WERI-Rb-1 (cell line): ENCODE measurements around the gene CDH9.

Source experiments
- DNase-seq: peaks from one replicate; pipeline ENCODE4 v3.0.0-alpha.2; 2020
- H3K27ac ChIP-seq: fragments of 250-450 bp; sonication (Bioruptor Pico); 2 replicates; pipeline ENCODE4 v1.5.1; 2020; ENCODE audit warnings: mild to moderate bottlenecking, moderate library complexity
- H3K27me3 ChIP-seq: fragments of 250-450 bp; sonication (Bioruptor Pico); 2 replicates; pipeline ENCODE4 v1.5.1; 2021; ENCODE audit warnings: mild to moderate bottlenecking, low read depth, moderate library complexity; ENCODE audit not compliant: insufficient read depth, severe bottlenecking
- H3K36me3 ChIP-seq: fragments of 250-450 bp; sonication (Bioruptor Pico); 2 replicates; pipeline ENCODE4 v1.5.1; 2020; ENCODE audit warnings: mild to moderate bottlenecking, moderate library complexity
- H3K4me3 ChIP-seq: 2 replicates; pipeline ENCODE4 v1.5.1; 2011; ENCODE audit warnings: low read depth, mild to moderate bottlenecking, control low read depth, low read length
- H3K9me3 ChIP-seq: fragments of 250-450 bp; sonication (Bioruptor Pico); 2 replicates; pipeline ENCODE4 v1.5.1; 2021; ENCODE audit warnings: mild to moderate bottlenecking, moderate library complexity; ENCODE audit not compliant: severe bottlenecking
- TF ChIP-seq, protein P1 (sequence below): IDR thresholded peaks from 2 replicates; pipeline ENCODE4 v1.5.1; 2011; ENCODE audit warnings: low read depth, mild to moderate bottlenecking, control low read depth, inconsistent platforms, low read length

Gene CDH9

DNA sequence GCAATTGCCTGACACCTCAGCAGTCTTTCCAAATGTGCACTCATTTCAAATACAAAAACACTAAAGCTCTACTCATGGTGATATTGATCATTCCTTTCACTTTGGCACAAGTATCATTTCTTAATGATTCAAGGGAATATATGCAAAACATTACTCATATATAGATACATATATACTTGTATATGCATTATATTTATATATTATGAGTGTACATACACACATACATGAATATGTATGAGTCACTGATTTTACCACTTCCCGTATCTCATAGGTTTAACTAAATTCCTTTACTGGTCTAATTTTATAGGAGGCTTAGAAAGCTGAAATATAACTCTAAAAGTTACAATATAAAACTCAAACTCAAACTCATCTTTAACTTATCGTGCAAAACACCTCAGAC lies 156.5 kb downstream of the CDH9 start:
- no peaks in the 10 kb centered on the region for H3K9me3 ChIP-seq
- no peaks in the 10 kb centered on the region for H3K27me3 ChIP-seq
- no peak overlapping the region for H3K27ac ChIP-seq
- DNase-seq = no peak
- H3K36me3 ChIP-seq = no peaks in the 10 kb centered on the region
- H3K4me3 ChIP-seq = no peak overlapping the region
- TF ChIP-seq, protein P1, sequence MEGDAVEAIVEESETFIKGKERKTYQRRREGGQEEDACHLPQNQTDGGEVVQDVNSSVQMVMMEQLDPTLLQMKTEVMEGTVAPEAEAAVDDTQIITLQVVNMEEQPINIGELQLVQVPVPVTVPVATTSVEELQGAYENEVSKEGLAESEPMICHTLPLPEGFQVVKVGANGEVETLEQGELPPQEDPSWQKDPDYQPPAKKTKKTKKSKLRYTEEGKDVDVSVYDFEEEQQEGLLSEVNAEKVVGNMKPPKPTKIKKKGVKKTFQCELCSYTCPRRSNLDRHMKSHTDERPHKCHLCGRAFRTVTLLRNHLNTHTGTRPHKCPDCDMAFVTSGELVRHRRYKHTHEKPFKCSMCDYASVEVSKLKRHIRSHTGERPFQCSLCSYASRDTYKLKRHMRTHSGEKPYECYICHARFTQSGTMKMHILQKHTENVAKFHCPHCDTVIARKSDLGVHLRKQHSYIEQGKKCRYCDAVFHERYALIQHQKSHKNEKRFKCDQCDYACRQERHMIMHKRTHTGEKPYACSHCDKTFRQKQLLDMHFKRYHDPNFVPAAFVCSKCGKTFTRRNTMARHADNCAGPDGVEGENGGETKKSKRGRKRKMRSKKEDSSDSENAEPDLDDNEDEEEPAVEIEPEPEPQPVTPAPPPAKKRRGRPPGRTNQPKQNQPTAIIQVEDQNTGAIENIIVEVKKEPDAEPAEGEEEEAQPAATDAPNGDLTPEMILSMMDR = no peak

DNA sequence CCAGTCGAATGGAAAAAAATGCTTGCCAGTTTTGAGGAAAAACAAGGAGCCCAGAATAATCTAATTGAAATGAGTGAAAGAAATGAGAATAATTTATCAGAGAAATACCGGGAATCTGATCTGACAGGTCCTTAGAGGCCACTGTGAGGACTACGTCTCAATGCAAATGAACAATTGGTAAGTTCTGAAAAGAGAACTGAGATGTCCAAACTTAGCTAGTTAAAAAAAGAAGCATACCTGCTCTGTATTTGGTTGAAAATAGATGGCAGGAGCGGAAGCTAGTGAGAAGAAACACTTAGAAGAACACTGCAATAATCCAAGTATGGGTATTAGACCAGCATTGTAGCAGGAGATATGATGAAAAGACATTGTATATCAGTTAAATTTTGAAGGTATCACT lies 161.2 kb downstream of the CDH9 start:
- H3K4me3 ChIP-seq = no peak overlapping the region
- DNase-seq = no peak
- H3K36me3 ChIP-seq = no peaks in the 10 kb centered on the region
- H3K27me3 ChIP-seq = no peaks in the 10 kb centered on the region
- TF ChIP-seq, protein P1 = no peak
- H3K9me3 ChIP-seq = no peaks in the 10 kb centered on the region
- no peak overlapping the region for H3K27ac ChIP-seq

DNA sequence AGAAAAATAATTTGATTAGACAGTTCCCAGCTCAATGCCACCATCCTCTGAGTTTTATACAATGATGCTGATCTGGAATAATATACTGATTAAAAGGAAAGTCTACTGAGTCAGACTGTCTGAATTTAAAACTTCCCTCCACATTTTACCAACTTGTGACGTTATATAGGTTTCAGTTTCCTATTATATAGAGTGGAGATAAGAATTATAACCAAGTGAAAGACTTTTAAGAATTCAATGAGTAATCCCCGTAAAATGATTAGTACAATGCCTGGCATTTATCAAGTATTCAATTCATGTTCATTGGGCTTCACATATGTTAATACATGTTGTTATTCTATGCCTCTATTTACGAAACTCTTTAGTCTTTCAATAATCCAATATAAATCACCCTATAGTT lies 166.0 kb downstream of the CDH9 start:
- no peak overlapping the region for H3K27ac ChIP-seq
- H3K36me3 ChIP-seq = no peaks in the 10 kb centered on the region
- TF ChIP-seq, protein P1 = no peak
- no peaks in the 10 kb centered on the region for H3K9me3 ChIP-seq
- H3K4me3 ChIP-seq = no peak overlapping the region
- H3K27me3 ChIP-seq = no peaks in the 10 kb centered on the region
- no peak for DNase-seq

DNA sequence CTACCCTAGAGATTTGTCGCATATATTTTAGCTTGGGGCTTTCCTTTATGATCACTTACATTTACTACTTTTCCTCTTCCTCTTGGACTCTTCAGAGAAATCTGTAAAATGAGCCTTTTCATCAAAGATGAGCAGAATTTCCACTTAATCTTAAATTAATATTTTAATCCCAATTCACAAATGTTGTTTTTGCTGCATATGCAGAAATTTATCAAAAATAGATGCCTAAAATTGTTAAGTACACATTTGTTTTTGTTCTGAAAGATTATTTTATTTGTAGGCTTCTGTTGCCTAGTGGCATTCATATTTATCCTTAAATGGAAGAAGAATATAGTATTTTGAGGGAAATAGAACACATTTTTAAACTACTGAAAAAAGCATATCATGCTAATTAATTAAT lies 168.6 kb downstream of the CDH9 start:
- no peaks in the 10 kb centered on the region for H3K27me3 ChIP-seq
- no peak overlapping the region for H3K27ac ChIP-seq
- no peak for DNase-seq
- H3K36me3 ChIP-seq = no peaks in the 10 kb centered on the region
- TF ChIP-seq, protein P1 = no peak
- H3K9me3 ChIP-seq = no peaks in the 10 kb centered on the region
- no peak overlapping the region for H3K4me3 ChIP-seq

DNA sequence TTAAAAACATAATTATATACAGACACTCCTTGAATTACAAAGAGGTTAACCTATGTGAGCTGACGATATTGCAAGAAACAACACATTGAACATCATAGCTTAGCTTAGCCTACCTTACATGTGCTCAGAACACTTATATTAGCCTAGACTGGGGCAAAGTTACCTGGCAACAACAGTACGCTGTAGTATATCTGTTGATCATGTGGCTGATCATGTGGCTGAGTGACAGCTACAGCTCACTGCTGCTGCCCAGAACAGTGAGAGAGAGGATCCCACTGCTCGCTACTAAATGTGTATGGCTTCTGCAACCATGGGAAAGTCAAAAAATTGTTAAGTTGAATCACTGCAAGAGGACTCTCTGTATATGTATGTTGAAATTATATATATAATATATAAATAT lies 169.9 kb downstream of the CDH9 start:
- Histone ChIP-seq H3K27me3 (no peaks in the 10 kb centered on the region), H3K9me3 (no peaks in the 10 kb centered on the region), H3K27ac (no peak overlapping the region), H3K36me3 (no peaks in the 10 kb centered on the region), H3K4me3 (no peak overlapping the region)
- TF ChIP-seq, protein P1 = no peak
- DNase-seq = no peak

DNA sequence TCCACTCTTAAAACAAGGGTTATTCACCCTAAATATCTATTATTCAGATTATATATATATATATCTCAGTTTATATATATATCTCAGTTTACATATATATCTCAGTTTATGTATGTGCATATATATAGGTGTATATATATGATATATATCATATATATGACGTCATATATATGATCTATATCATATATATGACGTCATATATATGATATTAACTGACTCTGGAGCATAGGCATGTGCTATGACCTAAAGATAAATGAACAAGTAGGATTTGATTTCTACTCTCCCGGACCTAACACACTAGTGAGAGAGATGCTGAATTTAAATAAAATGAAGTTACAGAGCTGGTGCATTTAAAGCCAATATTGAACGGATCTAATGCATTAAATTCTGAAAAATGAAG lies 174.3 kb downstream of the CDH9 start:
- Histone ChIP-seq H3K4me3 (no peak overlapping the region), H3K9me3 (no peaks in the 10 kb centered on the region), H3K27me3 (no peaks in the 10 kb centered on the region), H3K36me3 (no peaks in the 10 kb centered on the region), H3K27ac (no peak overlapping the region)
- no peak for DNase-seq
- TF ChIP-seq, protein P1 = no peak
